Suprapubic skin (tissue), 3 donors: ENCODE results near the gene UBTD1.

ENCODE experiments used
- POLR2A ChIP-seq, 2 donors: fragments of 450-650 bp; IDR thresholded peaks; one replicate each; pipeline ENCODE4 v1.6.1; 2017; ENCODE audit warnings: antibody characterized with exemption in 2 of 2, mild to moderate bottlenecking in 2 of 2, moderate library complexity in 2 of 2
- TF ChIP-seq, protein P1 (sequence below), 2 donors: fragments of 200-600 bp in 1 of 2; fragments of 450-650 bp in 1 of 2; sonication (generic) in 1 of 2; IDR thresholded peaks; one replicate each; pipeline ENCODE4 v1.5.1; 2016 to 2019; ENCODE audit warnings: antibody characterized with exemption in 2 of 2, mild to moderate bottlenecking in 1 of 2, moderate library complexity in 1 of 2

- TF ChIP-seq POLR2A (IDR thresholded peaks at IDR 0.05) = no peak
- TF ChIP-seq, protein P1, sequence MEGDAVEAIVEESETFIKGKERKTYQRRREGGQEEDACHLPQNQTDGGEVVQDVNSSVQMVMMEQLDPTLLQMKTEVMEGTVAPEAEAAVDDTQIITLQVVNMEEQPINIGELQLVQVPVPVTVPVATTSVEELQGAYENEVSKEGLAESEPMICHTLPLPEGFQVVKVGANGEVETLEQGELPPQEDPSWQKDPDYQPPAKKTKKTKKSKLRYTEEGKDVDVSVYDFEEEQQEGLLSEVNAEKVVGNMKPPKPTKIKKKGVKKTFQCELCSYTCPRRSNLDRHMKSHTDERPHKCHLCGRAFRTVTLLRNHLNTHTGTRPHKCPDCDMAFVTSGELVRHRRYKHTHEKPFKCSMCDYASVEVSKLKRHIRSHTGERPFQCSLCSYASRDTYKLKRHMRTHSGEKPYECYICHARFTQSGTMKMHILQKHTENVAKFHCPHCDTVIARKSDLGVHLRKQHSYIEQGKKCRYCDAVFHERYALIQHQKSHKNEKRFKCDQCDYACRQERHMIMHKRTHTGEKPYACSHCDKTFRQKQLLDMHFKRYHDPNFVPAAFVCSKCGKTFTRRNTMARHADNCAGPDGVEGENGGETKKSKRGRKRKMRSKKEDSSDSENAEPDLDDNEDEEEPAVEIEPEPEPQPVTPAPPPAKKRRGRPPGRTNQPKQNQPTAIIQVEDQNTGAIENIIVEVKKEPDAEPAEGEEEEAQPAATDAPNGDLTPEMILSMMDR (IDR thresholded peaks at IDR 0.05) = no peak
These were observed 51.8 kb downstream of the UBTD1 start for GRCh38 chr10:97550336-97551149.
